GM18511 (cell line): Measurements from ENCODE around the gene OR52E5.

ENCODE experiments used
- ATAC-seq: cut with Tn5 transposase; IDR thresholded peaks from one replicate; pipeline ENCODE4 v1.9.1; 2021; ENCODE audit warnings: mild to moderate bottlenecking, moderate library complexity; ENCODE audit not compliant: unreplicated experiment

The OR52E5 gene

DNA sequence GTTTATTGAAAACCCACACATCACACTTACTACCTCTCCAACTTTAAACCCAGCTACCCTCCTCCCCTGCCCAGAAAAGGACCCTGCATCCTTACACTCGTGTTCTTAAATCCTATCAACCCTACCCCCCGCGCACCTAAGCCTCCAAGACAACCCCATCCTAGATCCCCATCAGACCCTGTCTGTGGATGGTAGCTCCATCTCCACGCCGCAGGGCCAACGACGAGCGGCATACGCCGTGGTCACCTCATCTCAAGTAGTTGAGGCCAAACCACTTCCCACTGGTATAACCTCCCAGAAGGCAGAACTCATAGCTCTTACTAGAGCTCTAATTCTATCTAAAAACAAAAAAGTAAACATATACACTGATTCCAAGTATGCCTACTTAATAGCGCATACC is 39.7 kb downstream of the OR52E5 start:
- no peak for ATAC-seq

DNA sequence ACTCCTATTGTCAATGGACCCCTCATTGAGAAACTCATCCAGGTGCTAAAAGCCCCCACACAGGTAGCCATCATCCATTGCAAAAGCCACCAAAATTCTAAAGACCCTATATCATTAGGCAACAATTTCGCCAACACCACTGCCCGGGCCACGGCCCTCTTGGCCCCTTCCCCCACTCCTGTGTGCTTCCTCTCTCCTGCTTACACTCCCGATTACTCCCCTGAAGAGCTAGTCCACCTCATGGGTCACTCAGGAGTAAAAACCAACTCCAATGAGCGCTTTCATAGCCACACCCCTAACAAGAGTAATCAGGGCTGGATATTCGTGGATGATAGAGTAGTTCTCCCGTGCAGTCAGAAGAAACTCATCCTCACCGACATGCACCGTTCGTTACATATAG is 40.1 kb downstream of the OR52E5 start:
- ATAC-seq = no peak

GRCh38 chr11:5937868-5938602 is 45.0 kb downstream of the OR52E5 start:
- ATAC-seq = no peak

- no peak for ATAC-seq
Measured at GRCh38 chr11:5938603-5938965, 45.6 kb downstream of the OR52E5 start.

GRCh38 chr11:5940748-5941147 is 47.7 kb downstream of the OR52E5 start:
- ATAC-seq = no peak

GRCh38 chr11:5941951-5942350 is 48.9 kb downstream of the OR52E5 start, which contains the start of gene OR56A3:
Gene OR56A3 (plus strand): TSS chr11:5942251. CDS start chr11:5947347, 5,096 bp downstream.
- no peak for ATAC-seq
